K562 (cell line): ENCODE data around the gene KCNT1. TPM values are rescaled to one million over a fixed set of nuclear protein-coding genes. Genes with fewer than 3 reads are reported as not detected.

ENCODE experiments used
- ATAC-seq: fragments of 200-7000 bp; cut with Tn5 transposase; 3 replicates; pipeline ENCODE4 v1.9.1; 2020; ENCODE audit warnings: moderate library complexity
- BruUV-seq: library from RNA; stranded (reverse); fragments of 400-500 nt; replicated peaks from 2 replicates; lab custom pipeline; 2021; lab: Mats Ljungman, UMichigan
- CTCF ChIA-PET: fragments of 300-600 bp; formaldehyde crosslinking; extraction: SDS; loops from one replicate; lab custom pipeline; 2021; ENCODE audit warnings: low intra/inter-chr PET ratio; lab: Yijun Ruan, JAX
- POLR2A ChIA-PET: fragments of 300-600, 350-650 bp; sonication (Branson Sonifier 250); formaldehyde crosslinking; extraction: SDS; loops from one replicate; lab custom pipeline; 2021; ENCODE audit warnings: antibody characterized with exemption, inconsistent platforms; lab: Yijun Ruan, JAX
- DNase-seq, 4 experiments: peaks; one replicate each; pipeline versions ENCODE4 v3.0.0 to v3.0.0-alpha.2; 2011 to 2018; ENCODE audit warnings: low spot score in 3 of 4, mixed read lengths in 3 of 4; ENCODE audit errors: extremely low read depth in 1 of 4
- FAIRE-seq: peaks from 2 replicates; lab custom pipeline; 2011; peaks lifted over from hg19 to GRCh38; lab: Jason Lieb, UNC
- H2AFZ ChIP-seq: 2 replicates; pipeline ENCODE4 v1.6.0; 2011; ENCODE audit warnings: low read depth, low read length, control low read depth, inconsistent platforms
- H3K27ac ChIP-seq: fragments of 200-600 bp; 3 replicates; pipeline ENCODE4 v1.8.0; 2011; ENCODE audit warnings: low read depth, mild to moderate bottlenecking, control low read depth, inconsistent platforms, low read length, moderate library complexity, mixed read lengths; ENCODE audit errors: extremely low read depth
- H3K27me3 ChIP-seq, 2 experiments: fragments of 300-600 bp in 1 of 2; 2 replicates in 1 of 2; 3 replicates in 1 of 2; pipeline versions ENCODE4 v1.6.0 to v1.8.0; 2011; ENCODE audit warnings: inconsistent platforms in 2 of 2, low read length in 2 of 2, mild to moderate bottlenecking in 1 of 2, mixed read lengths in 1 of 2, moderate library complexity in 1 of 2; ENCODE audit not compliant: control insufficient read depth in 2 of 2, insufficient read depth in 2 of 2
- H3K36me3 ChIP-seq: fragments of 300-600 bp; 3 replicates; pipeline ENCODE4 v1.8.0; 2011; ENCODE audit warnings: mild to moderate bottlenecking, low read length, inconsistent platforms; ENCODE audit not compliant: control insufficient read depth, insufficient read depth
- H3K4me1 ChIP-seq, 2 experiments: fragments of 200-600 bp in 1 of 2; replicated peaks in 1 of 2; 2 replicates in 1 of 2; 3 replicates in 1 of 2; pipeline versions ENCODE4 v1.5.1 to v1.8.0; 2011; ENCODE audit warnings: inconsistent platforms in 2 of 2, low read length in 2 of 2, mild to moderate bottlenecking in 1 of 2, mixed read lengths in 1 of 2, moderate library complexity in 1 of 2; ENCODE audit not compliant: control insufficient read depth in 2 of 2, insufficient read depth in 2 of 2
- H3K4me2 ChIP-seq: 2 replicates; pipeline ENCODE4 v1.6.1; 2011; ENCODE audit warnings: low read length, control low read depth, inconsistent platforms, mixed read lengths; ENCODE audit not compliant: insufficient read depth
- H3K4me3 ChIP-seq: fragments of 200-600 bp; sonication (generic), shearing (Covaris generic); 2 replicates; pipeline ENCODE4 v1.5.1; 2016; ENCODE audit warnings: control low read depth, inconsistent platforms
- H3K79me2 ChIP-seq: fragments of 200-600 bp; 3 replicates; pipeline ENCODE4 v1.8.0; 2011; ENCODE audit warnings: low read length, inconsistent platforms; ENCODE audit not compliant: control insufficient read depth, insufficient read depth
- H3K9ac ChIP-seq, 2 experiments: 2 replicates each; pipeline versions ENCODE4 v1.6.0 to v1.6.1; 2011; ENCODE audit warnings: low read depth in 2 of 2, low read length in 2 of 2, control low read depth in 1 of 2, inconsistent platforms in 1 of 2, mild to moderate bottlenecking in 1 of 2, mixed read lengths in 1 of 2; ENCODE audit not compliant: insufficient read depth in 1 of 2
- H3K9me1 ChIP-seq: one replicate; pipeline ENCODE4 v1.6.0; 2011; ENCODE audit warnings: inconsistent platforms, mild to moderate bottlenecking, low read length, moderate library complexity; ENCODE audit not compliant: control insufficient read depth, insufficient read depth
- H3K9me3 ChIP-seq: replicated peaks from 2 replicates; pipeline ENCODE4 v1.5.1; 2011; ENCODE audit warnings: low read depth, low read length, inconsistent platforms; ENCODE audit not compliant: control insufficient read depth, insufficient read depth
- H4K20me1 ChIP-seq: replicated peaks from 2 replicates; pipeline ENCODE4 v1.6.1; 2011; ENCODE audit warnings: low read length, inconsistent platforms, mixed read lengths; ENCODE audit not compliant: control insufficient read depth, insufficient read depth
- FOS ChIP-seq: IDR thresholded peaks from 3 replicates; pipeline ENCODE4 v1.6.1; 2011; ENCODE audit not compliant: insufficient read length; ENCODE audit errors: extremely low read depth
- FOSL1 ChIP-seq: fragments of 200-800 bp; sonication (Bioruptor generic); conservative IDR thresholded peaks from 2 replicates; pipeline ENCODE4 v1.6.1; 2016; ENCODE audit warnings: missing genetic modification characterization, missing compliant biosample characterization
- LCOR ChIP-seq: sonication (generic); formaldehyde crosslinking; IDR thresholded peaks from 2 replicates; pipeline ENCODE4 v1.8.0; 2022; ENCODE audit warnings: mild to moderate bottlenecking, missing genetic modification reagents
- RAD51 ChIP-seq: fragments of 450-650 bp; IDR thresholded peaks from 2 replicates; pipeline ENCODE4 v1.7.1; 2016; ENCODE audit warnings: low read depth, mild to moderate bottlenecking, borderline replicate concordance
- RBM22 ChIP-seq: fragments of 200-400 bp; formaldehyde crosslinking; IDR thresholded peaks from 2 replicates; pipeline ENCODE4 v1.6.1; 2018; ENCODE audit warnings: low read length, low read depth; ENCODE audit not compliant: poor library complexity, severe bottlenecking
- TAL1 ChIP-seq: fragments of 450-650 bp; IDR thresholded peaks from 2 replicates; pipeline ENCODE4 v1.6.1; 2016; ENCODE audit warnings: mild to moderate bottlenecking
- ZBTB17 ChIP-seq: fragments of 450-650 bp; formaldehyde crosslinking; IDR thresholded peaks from 2 replicates; pipeline ENCODE4 v1.4.0; 2020; ENCODE audit warnings: mild to moderate bottlenecking
- ZNF212 ChIP-seq: fragments of 450-650 bp; formaldehyde crosslinking; IDR thresholded peaks from 2 replicates; pipeline ENCODE4 v1.4.0; 2020; ENCODE audit warnings: mild to moderate bottlenecking
- WGBS: fragments of 100-300 bp; shearing (Covaris generic); methylation state at CpG from one replicate; pipeline ENCODE4 v1.1.6; 2016; ENCODE audit warnings: low coverage, mixed read lengths; ENCODE audit not compliant: insufficient coverage; ENCODE audit errors: missing lambda C conversion rate; 5-methylcytosine and 5-hydroxymethylcytosine counted together
- in situ Hi-C: fragments of 300-500 bp; cut with MboI; formaldehyde crosslinking; loops from 4 replicates; pipeline ENCODE4 v1.15.0; 2018; ENCODE audit warnings: inconsistent platforms, mixed read lengths
- intact Hi-C: fragments of 100-400 bp; cut with micrococcal nuclease; formaldehyde crosslinking; loops from 2 replicates; pipeline ENCODE4 v1.14.2; 2022
- polyA plus RNA-seq, 8 experiments: library from polyadenylated mRNA; depleted of rRNA in 4 of 8; stranded (reverse) in 5 of 8; unstranded in 3 of 8; fragments of >200 nt; fragmentation: Nextera tagmentation in 2 of 8; fragmentation: Illumina TruSeq in 1 of 8; extraction: Ambion mirVana in 2 of 8; extraction: Trizol in 1 of 8; gene quantifications; 2 replicates each; pipeline versions ENCODE4 v1.2.1 to v1.2.3, GENCODE V29; 2011 to 2014; ENCODE audit warnings: inconsistent platforms in 1 of 8, missing spikeins in 1 of 8
- total RNA-seq, 7 experiments: library from RNA; depleted of rRNA in 6 of 7; stranded (reverse); fragments of >200 nt in 6 of 7; fragmentation: Illumina TruSeq in 2 of 7; extraction: Trizol in 2 of 7; gene quantifications; 2 replicates each; pipeline versions ENCODE4 v1.2.1 to v1.2.3, GENCODE V29; 2011 to 2021; ENCODE audit warnings: low replicate concordance in 1 of 7
- TF ChIP-seq, protein P1 (sequence below): sonication (generic); formaldehyde crosslinking; IDR thresholded peaks from 2 replicates; pipeline ENCODE4 v1.8.1; 2023; ENCODE audit warnings: missing genetic modification reagents, mild to moderate bottlenecking, borderline replicate concordance
- TF ChIP-seq, protein P2 (sequence below): fragments of 450-650 bp; IDR thresholded peaks from 2 replicates; pipeline ENCODE4 v1.6.1; 2016; ENCODE audit warnings: antibody characterized with exemption

The KCNT1 gene
- total and polyA plus RNA-seq, 9 of the 15 experiments (the other 6 are each of a cell fraction or from before 2014, with no cell fraction given), result 0.05 TPM; not detected in 8

DNA sequence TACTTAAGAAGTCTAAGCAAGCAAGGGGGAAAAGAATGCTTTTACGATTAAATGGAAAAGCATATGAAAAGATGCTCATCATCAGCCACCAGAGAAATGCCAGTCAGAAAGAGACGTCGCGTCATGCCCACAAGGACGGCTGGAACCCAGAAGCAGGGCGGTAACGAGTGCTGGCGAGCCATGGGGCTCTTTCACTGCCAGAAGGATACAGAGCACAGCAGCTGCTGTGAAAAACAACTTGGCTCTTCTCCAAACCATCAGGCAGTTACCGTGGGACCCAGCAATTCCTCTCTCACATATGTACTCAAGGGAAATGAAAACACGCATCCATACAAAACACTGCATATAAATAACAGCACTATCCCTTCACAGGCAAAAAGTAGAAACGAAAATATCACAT is 109.8 kb downstream of the KCNT1 start (continued):
- TF ChIP-seq, protein P1, sequence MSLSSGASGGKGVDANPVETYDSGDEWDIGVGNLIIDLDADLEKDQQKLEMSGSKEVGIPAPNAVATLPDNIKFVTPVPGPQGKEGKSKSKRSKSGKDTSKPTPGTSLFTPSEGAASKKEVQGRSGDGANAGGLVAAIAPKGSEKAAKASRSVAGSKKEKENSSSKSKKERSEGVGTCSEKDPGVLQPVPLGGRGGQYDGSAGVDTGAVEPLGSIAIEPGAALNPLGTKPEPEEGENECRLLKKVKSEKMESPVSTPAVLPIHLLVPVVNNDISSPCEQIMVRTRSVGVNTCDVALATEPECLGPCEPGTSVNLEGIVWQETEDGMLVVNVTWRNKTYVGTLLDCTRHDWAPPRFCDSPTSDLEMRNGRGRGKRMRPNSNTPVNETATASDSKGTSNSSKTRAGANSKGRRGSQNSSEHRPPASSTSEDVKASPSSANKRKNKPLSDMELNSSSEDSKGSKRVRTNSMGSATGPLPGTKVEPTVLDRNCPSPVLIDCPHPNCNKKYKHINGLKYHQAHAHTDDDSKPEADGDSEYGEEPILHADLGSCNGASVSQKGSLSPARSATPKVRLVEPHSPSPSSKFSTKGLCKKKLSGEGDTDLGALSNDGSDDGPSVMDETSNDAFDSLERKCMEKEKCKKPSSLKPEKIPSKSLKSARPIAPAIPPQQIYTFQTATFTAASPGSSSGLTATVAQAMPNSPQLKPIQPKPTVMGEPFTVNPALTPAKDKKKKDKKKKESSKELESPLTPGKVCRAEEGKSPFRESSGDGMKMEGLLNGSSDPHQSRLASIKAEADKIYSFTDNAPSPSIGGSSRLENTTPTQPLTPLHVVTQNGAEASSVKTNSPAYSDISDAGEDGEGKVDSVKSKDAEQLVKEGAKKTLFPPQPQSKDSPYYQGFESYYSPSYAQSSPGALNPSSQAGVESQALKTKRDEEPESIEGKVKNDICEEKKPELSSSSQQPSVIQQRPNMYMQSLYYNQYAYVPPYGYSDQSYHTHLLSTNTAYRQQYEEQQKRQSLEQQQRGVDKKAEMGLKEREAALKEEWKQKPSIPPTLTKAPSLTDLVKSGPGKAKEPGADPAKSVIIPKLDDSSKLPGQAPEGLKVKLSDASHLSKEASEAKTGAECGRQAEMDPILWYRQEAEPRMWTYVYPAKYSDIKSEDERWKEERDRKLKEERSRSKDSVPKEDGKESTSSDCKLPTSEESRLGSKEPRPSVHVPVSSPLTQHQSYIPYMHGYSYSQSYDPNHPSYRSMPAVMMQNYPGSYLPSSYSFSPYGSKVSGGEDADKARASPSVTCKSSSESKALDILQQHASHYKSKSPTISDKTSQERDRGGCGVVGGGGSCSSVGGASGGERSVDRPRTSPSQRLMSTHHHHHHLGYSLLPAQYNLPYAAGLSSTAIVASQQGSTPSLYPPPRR (CRISPR knock-in tag), result no peak
- TF ChIP-seq LCOR (CRISPR knock-in tag) (no peak), RAD51 (no peak), TAL1 (no peak)

DNA sequence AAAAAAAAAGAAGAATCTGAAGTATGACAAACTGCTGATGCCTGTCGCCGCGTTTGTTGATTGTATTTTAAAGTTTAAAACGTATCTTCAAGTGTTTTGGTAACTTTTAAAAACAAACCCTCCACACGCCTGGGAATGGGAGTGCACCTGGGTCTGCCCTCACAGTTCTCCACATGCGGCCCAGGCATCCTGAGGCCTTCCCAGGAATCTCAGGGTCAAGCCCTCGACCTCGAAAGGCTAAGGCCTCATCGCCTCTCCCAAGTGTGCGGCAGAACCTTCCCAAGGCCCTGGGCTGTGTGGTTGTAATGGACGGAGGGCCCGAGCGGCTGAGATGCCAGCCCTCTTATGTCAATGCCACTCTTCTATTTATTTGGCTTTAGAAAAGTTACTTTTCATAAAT is 111.0 kb downstream of the KCNT1 start:
- H3K27ac ChIP-seq, result no peak overlapping the region
- TF ChIP-seq ZNF212 (CRISPR knock-in tag) (no peak), FOS (no peak), FOSL1 (no peak), ZBTB17 (CRISPR knock-in tag) (no peak), RBM22 (no peak)
- TF ChIP-seq, protein P2, sequence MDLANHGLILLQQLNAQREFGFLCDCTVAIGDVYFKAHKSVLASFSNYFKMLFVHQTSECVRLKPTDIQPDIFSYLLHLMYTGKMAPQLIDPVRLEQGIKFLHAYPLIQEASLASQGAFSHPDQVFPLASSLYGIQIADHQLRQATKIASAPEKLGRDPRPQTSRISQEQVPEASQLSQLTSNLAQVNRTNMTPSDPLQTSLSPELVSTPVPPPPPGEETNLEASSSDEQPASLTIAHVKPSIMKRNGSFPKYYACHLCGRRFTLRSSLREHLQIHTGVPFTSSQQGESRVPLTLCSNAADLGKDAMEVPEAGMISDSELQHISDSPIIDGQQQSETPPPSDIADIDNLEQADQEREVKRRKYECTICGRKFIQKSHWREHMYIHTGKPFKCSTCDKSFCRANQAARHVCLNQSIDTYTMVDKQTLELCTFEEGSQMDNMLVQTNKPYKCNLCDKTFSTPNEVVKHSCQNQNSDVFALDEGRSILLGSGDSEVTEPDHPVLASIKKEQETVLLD, result no peak
- peaks cover 79% of the 10 kb centered on the region; the same call in 2 of the 3 replicates for H3K36me3 ChIP-seq
- H4K20me1 ChIP-seq, result 0 out of 2 replicates have a peak, but pooled peaks cover 4% of the 10 kb centered on the region
- H3K4me2 ChIP-seq, result no peak overlapping the region
- no peak overlapping the region for H3K4me3 ChIP-seq
- no peaks in the 10 kb centered on the region for H3K27me3 ChIP-seq
- peaks cover 3% of the 10 kb centered on the region for H3K9me1 ChIP-seq
- DNase-seq, result no peak
- ChIA-PET CTCF (no interaction called here), POLR2A (no interaction called here)
- no peak overlapping the region for H3K9ac ChIP-seq
- no peaks in the 10 kb centered on the region for H3K79me2 ChIP-seq
- no peak overlapping the region for H2AFZ ChIP-seq
- 95% methylated on average over 13 of the region's 13 CpGs for WGBS
- ATAC-seq, result no peak
- in situ Hi-C loops, result no loop called here
- FAIRE-seq, result no peak
- H3K4me1 ChIP-seq, result no peaks in the 10 kb centered on the region
- no peaks in the 10 kb centered on the region for H3K9me3 ChIP-seq
- BruUV-seq, result no TSS peak
- intact Hi-C loops, result no loop called here
